Endothelial cell of umbilical vein (primary cell): Measurements from ENCODE around the gene PSMC6. TPM values are rescaled to one million over a fixed set of nuclear protein-coding genes. Genes with fewer than 3 reads are reported as not detected.

ENCODE experiments used
- BruUV-seq: library from RNA; stranded (reverse); fragments of 400-500 nt; replicated peaks from 2 replicates; lab custom pipeline; 2021; lab: Mats Ljungman, UMichigan
- CTCF ChIA-PET: fragments of 300-600, 350-600 bp; sonication (Branson Sonifier 250); formaldehyde crosslinking; loops from one replicate; lab custom pipeline; 2021; ENCODE audit warnings: antibody characterized with exemption, inconsistent platforms; lab: Charles Lee
- POLR2A ChIA-PET: fragments of 300-600, 350-600 bp; sonication (Branson Sonifier 250); formaldehyde crosslinking; loops from one replicate; lab custom pipeline; 2021; ENCODE audit warnings: antibody characterized with exemption, inconsistent platforms; lab: Charles Lee
- DNase-seq: peaks from one replicate; pipeline ENCODE4 v3.0.0-alpha.2; 2011; ENCODE audit warnings: low read depth, low spot score
- FAIRE-seq: peaks from 2 replicates; lab custom pipeline; 2011; peaks lifted over from hg19 to GRCh38; lab: Jason Lieb, UNC
- H2AFZ ChIP-seq: 2 replicates; pipeline ENCODE4 v1.6.0; 2012; ENCODE audit warnings: low read depth, low read length, control low read depth, inconsistent platforms
- H3K27ac ChIP-seq: 2 replicates; pipeline ENCODE4 v1.5.1; 2011; ENCODE audit warnings: low read depth, mild to moderate bottlenecking, control low read depth, low read length, moderate library complexity; ENCODE audit not compliant: insufficient read depth
- H3K27me3 ChIP-seq, 2 experiments: 2 replicates each; pipeline versions ENCODE4 v1.6.0 to v1.6.1; 2011; ENCODE audit warnings: low read length in 2 of 2, mixed read lengths in 1 of 2; ENCODE audit not compliant: control insufficient read depth in 2 of 2, insufficient read depth in 2 of 2
- H3K36me3 ChIP-seq, 2 experiments: 2 replicates in 1 of 2; 3 replicates in 1 of 2; pipeline ENCODE4 v1.5.1; 2011; ENCODE audit warnings: low read length in 2 of 2, mild to moderate bottlenecking in 1 of 2, moderate library complexity in 1 of 2; ENCODE audit not compliant: control insufficient read depth in 2 of 2, insufficient read depth in 2 of 2; ENCODE audit errors: extremely low read depth in 1 of 2
- H3K4me1 ChIP-seq: 3 replicates; pipeline ENCODE4 v1.5.1; 2011; ENCODE audit warnings: mild to moderate bottlenecking, low read length; ENCODE audit not compliant: control insufficient read depth, insufficient read depth; ENCODE audit errors: extremely low read depth
- H3K4me2 ChIP-seq: 2 replicates; pipeline ENCODE4 v1.6.1; 2011; ENCODE audit warnings: low read length, control low read depth, mixed read lengths; ENCODE audit not compliant: insufficient read depth
- H3K4me3 ChIP-seq, 3 experiments: fragments of 200-600 bp in 1 of 3; sonication (generic), shearing (Covaris generic) in 1 of 3; replicated peaks in 1 of 3; 2 replicates each; pipeline ENCODE4 v1.5.1; 2011 to 2016; ENCODE audit warnings: control low read depth in 3 of 3, low read length in 3 of 3, mild to moderate bottlenecking in 2 of 3, inconsistent platforms in 1 of 3, low read depth in 1 of 3, moderate library complexity in 1 of 3; ENCODE audit not compliant: insufficient read depth in 1 of 3
- H3K79me2 ChIP-seq: 2 replicates; pipeline ENCODE4 v1.6.0; 2012; ENCODE audit warnings: low read length, inconsistent platforms; ENCODE audit not compliant: control insufficient read depth, insufficient read depth
- H3K9ac ChIP-seq: replicated peaks from 2 replicates; pipeline ENCODE3; 2011; ENCODE audit warnings: low read length, control low read depth; ENCODE audit not compliant: insufficient read depth; ENCODE audit errors: extremely low read depth
- H3K9me1 ChIP-seq: replicated peaks from 3 replicates; pipeline ENCODE4 v1.6.0; 2011; ENCODE audit warnings: mild to moderate bottlenecking, low read length; ENCODE audit not compliant: control insufficient read depth, insufficient read depth; ENCODE audit errors: extremely low read depth
- H3K9me3 ChIP-seq: replicated peaks from 2 replicates; pipeline ENCODE4 v1.5.1; 2012; ENCODE audit warnings: low read length, inconsistent platforms; ENCODE audit not compliant: control insufficient read depth, insufficient read depth
- H4K20me1 ChIP-seq: replicated peaks from 2 replicates; pipeline ENCODE3; 2011; ENCODE audit warnings: mild to moderate bottlenecking, low read length; ENCODE audit not compliant: control insufficient read depth, insufficient read depth; ENCODE audit errors: extremely low read depth
- EZH2 ChIP-seq: IDR thresholded peaks from 2 replicates; pipeline ENCODE4 v1.6.1; 2012; ENCODE audit warnings: borderline replicate concordance, low read depth, mild to moderate bottlenecking, moderate library complexity, low read length, inconsistent platforms; ENCODE audit not compliant: severe bottlenecking
- FOS ChIP-seq: IDR thresholded peaks from 2 replicates; pipeline ENCODE4 v1.6.1; 2011; ENCODE audit warnings: mild to moderate bottlenecking, low read length, moderate library complexity, borderline replicate concordance; ENCODE audit not compliant: insufficient read depth
- GATA2 ChIP-seq: IDR thresholded peaks from 2 replicates; pipeline ENCODE4 v1.7.0; 2011; ENCODE audit warnings: low read depth, mild to moderate bottlenecking, moderate library complexity, mixed read lengths, low read length; ENCODE audit not compliant: insufficient read length, insufficient read depth
- JUN ChIP-seq: IDR thresholded peaks from 2 replicates; pipeline ENCODE4 v1.6.1; 2011; ENCODE audit warnings: borderline replicate concordance, low read depth; ENCODE audit not compliant: insufficient read length, insufficient read depth
- MYC ChIP-seq: IDR thresholded peaks from one replicate; pipeline ENCODE4 v1.6.1; 2011; ENCODE audit warnings: mild to moderate bottlenecking, low read depth, low read length
- POLR2A ChIP-seq: IDR thresholded peaks from 2 replicates; pipeline ENCODE4 v1.6.1; 2012; ENCODE audit warnings: low read depth, mild to moderate bottlenecking, control low read depth, low read length
- POLR2AphosphoS5 ChIP-seq: IDR thresholded peaks from 2 replicates; pipeline ENCODE4 v1.6.1; 2012; ENCODE audit warnings: low read depth, mild to moderate bottlenecking, control low read depth, low read length, moderate library complexity; ENCODE audit not compliant: insufficient read depth
- dilution Hi-C: fragments of 300-500 bp; cut with MboI; formaldehyde crosslinking; loops from one replicate; pipeline ENCODE4 v1.15.0; 2019; ENCODE audit warnings: low sequenced_read_pairs; ENCODE audit not compliant: extremely low pct_ligation_motif_present
- intact Hi-C: fragments of 100-400 bp; cut with micrococcal nuclease; formaldehyde crosslinking; loops from one replicate; pipeline ENCODE4 v1.10.0; 2022
- polyA plus RNA-seq, 4 experiments: library from polyadenylated mRNA; depleted of rRNA in 3 of 4; stranded (reverse) in 3 of 4; unstranded in 1 of 4; fragments of >200 nt; gene quantifications; 2 replicates each; pipeline versions ENCODE4 v1.2.1 to v1.2.3, GENCODE V29; 2011 to 2012; ENCODE audit warnings: missing spikeins in 1 of 4
- total RNA-seq: library from RNA; stranded (reverse); gene quantifications from 2 replicates; pipeline ENCODE4 v1.2.3, GENCODE V29; 2021
- TF ChIP-seq, protein P1 (sequence below): IDR thresholded peaks from 2 replicates; pipeline ENCODE4 v1.6.1; 2011; ENCODE audit not compliant: insufficient read depth, insufficient read length
- TF ChIP-seq, protein P2 (sequence below), 2 donors: IDR thresholded peaks; 1 replicate in 1 of 2; 2 replicates in 1 of 2; pipeline ENCODE4 v1.5.1; 2011; ENCODE audit warnings: low read length in 2 of 2, mild to moderate bottlenecking in 2 of 2, moderate library complexity in 2 of 2, control low read depth in 1 of 2, inconsistent platforms in 1 of 2, low read depth in 1 of 2; ENCODE audit not compliant: insufficient read depth in 1 of 2; ENCODE audit errors: extremely low read depth in 1 of 2

The PSMC6 gene
- total and polyA plus RNA-seq, 2 donors (not counting 3 experiments of a cell fraction or from before 2014, with no cell fraction given): 44.0 to 103 TPM

DNA sequence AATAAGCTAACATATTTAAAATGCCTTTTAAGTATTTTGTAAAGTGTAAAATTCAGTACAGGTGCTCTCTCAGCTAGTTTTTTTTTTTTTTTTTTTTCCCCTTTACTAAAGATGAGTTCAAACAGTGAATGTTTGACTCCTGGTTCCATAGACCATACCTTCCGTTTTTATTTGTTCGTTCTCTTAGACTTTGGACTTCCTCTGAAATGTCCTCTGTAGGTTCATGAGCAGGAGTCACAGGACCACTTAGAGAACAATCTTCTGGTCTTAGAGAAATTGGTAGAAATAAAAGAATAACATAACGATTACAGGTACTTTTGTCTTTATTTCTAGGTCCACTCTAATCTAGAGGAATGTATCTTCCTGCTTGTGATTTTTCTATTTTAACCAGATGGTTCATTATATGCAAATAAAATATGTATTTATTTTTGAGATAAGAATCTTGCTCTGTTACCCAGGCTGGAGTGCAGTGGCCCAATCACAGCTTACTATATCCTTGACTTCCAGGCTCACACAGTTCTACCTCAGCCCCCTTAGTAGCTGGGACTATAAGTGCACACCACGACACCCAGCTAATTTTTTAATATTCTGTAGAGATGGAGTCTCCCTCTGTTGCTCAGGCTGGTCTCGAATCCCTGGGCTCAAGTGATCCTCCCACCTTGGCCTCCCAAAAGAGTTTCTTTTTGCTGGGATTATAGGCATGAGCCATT is 48.8 kb downstream of the PSMC6 start:
- no peak for FAIRE-seq
- dilution Hi-C loops: no loop called here
- no TSS peak for BruUV-seq

More for the DNA sequence above, 48.8 kb downstream of the PSMC6 start:
- TF ChIP-seq JUN (no peak), MYC (no peak), GATA2 (no peak), POLR2A (no peak), POLR2AphosphoS5 (no peak), FOS (no peak), EZH2 (no peak)
- TF ChIP-seq, protein P1, sequence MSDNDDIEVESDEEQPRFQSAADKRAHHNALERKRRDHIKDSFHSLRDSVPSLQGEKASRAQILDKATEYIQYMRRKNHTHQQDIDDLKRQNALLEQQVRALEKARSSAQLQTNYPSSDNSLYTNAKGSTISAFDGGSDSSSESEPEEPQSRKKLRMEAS: no peak
- TF ChIP-seq, protein P2, sequence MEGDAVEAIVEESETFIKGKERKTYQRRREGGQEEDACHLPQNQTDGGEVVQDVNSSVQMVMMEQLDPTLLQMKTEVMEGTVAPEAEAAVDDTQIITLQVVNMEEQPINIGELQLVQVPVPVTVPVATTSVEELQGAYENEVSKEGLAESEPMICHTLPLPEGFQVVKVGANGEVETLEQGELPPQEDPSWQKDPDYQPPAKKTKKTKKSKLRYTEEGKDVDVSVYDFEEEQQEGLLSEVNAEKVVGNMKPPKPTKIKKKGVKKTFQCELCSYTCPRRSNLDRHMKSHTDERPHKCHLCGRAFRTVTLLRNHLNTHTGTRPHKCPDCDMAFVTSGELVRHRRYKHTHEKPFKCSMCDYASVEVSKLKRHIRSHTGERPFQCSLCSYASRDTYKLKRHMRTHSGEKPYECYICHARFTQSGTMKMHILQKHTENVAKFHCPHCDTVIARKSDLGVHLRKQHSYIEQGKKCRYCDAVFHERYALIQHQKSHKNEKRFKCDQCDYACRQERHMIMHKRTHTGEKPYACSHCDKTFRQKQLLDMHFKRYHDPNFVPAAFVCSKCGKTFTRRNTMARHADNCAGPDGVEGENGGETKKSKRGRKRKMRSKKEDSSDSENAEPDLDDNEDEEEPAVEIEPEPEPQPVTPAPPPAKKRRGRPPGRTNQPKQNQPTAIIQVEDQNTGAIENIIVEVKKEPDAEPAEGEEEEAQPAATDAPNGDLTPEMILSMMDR (IDR thresholded peaks at IDR 0.05; ENCODE audit: extremely low read depth in 1 of 2, insufficient read depth in 1 of 2, low read depth in 1 of 2, low read length in 2 of 2): no peak
- Histone ChIP-seq H3K4me1 (no peaks in the 10 kb centered on the region), H3K79me2 (no peaks in the 10 kb centered on the region), H3K36me3 (no peaks in the 10 kb centered on the region), H3K4me3 (no peak overlapping the region), H3K9me1 (peaks cover 2% of the 10 kb centered on the region), H3K9ac (no peak overlapping the region), H3K27ac (no peak overlapping the region), H2AFZ (no peak overlapping the region), H3K27me3 (no peaks in the 10 kb centered on the region), H4K20me1 (no peaks in the 10 kb centered on the region), H3K4me2 (no peak overlapping the region), H3K9me3 (no peaks in the 10 kb centered on the region)
- CTCF ChIA-PET: interaction anchor here (1.1 kb wide), 1 partner anchor 13 kb away, joined by 4 read pairs; no protein-coding TSS in a partner anchor
- no peak for DNase-seq
- POLR2A ChIA-PET: interaction anchor here (0.6 to 0.7 kb wide), 2 partner anchors 181 to 1492 kb away, joined by 3 to 10 read pairs; no protein-coding TSS in a partner anchor
- intact Hi-C loops: no loop called here
